ENCODE results near the gene TSR1.

TSR1 gene

DNA sequence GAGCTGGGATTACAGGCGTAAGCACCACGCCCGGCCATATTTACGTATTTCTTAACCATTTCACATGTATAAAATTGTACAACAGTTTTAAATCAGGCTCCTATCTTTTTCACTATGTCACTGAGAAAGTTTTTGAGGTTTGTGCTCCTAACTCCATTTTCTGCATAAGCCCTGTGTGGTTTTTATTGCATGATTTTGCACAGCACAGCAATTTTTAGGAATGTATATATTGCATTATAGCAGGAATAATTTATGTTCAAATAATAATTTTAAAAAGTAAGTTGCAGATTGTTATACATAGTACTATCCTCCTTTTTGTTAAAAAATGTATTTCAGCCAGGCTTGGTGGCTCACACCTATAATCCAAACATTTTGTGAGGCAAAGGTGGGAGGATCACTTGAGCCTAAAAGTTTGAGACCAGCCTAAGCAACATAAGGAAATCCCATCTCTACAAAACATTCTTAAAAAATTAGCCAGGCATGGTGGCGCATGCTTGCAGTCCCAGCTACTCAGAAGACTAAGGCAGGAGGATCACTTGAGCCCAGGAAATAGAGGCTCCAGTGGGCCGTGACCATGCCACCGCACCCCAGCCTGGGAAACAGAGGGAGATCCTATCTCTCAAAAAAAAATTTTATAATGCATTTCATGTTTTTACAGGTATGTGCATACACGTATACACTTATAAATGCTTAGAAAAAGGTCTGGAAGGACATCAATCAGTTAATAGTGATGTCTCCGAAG is 58.7 kb downstream of the TSR1 start:
- DNase-seq = no peak

DNA sequence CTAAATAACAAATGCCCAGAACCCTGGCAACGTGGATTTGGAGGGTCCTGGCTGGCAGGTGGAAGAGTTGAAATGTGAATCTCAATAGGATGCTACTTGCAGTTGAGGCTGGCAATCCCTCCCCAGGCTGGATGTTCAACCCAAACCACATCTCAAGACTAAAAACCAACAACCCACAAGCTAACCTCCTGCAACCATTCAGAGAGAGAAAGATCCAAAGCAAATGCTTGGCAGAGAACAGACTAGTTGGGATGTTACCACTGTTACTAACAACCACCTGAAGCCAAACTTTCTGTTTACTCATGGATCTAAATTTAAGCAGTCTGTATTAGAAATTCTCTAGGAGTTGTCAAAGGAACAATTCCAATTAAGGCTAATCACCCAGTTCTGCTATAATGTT is 60.5 kb downstream of the TSR1 start:
- DNase-seq = no peak

DNA sequence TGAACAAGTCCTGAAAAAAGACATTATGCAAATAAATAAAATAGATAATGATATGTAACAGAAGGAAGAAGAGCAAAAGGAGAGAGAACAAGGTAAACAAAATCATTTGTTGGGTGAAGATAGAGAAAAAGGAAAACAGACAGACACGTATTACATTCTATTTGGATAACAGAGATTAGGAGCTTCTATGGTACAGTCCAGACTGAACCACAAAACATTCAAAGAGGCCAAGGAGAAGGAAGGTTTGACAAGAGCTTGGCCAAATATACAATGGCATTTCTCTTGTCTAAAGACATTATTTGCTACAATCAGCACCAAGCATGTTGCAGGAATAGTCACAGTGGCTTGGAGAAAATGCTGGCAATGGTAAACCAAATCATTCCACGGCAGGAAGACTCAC is 61.8 kb downstream of the TSR1 start:
- no peak for DNase-seq
